NCI-H1105 (cell line): ENCODE data around the gene IL17B.
A peak's percentile ranks its signal among the peaks of the same experiment; 100 is the strongest.

Experiments used
- DNase-seq: peaks from one replicate; lab custom pipeline; 2025; lab: John Stamatoyannopoulos, UW

IL17B gene

DNA sequence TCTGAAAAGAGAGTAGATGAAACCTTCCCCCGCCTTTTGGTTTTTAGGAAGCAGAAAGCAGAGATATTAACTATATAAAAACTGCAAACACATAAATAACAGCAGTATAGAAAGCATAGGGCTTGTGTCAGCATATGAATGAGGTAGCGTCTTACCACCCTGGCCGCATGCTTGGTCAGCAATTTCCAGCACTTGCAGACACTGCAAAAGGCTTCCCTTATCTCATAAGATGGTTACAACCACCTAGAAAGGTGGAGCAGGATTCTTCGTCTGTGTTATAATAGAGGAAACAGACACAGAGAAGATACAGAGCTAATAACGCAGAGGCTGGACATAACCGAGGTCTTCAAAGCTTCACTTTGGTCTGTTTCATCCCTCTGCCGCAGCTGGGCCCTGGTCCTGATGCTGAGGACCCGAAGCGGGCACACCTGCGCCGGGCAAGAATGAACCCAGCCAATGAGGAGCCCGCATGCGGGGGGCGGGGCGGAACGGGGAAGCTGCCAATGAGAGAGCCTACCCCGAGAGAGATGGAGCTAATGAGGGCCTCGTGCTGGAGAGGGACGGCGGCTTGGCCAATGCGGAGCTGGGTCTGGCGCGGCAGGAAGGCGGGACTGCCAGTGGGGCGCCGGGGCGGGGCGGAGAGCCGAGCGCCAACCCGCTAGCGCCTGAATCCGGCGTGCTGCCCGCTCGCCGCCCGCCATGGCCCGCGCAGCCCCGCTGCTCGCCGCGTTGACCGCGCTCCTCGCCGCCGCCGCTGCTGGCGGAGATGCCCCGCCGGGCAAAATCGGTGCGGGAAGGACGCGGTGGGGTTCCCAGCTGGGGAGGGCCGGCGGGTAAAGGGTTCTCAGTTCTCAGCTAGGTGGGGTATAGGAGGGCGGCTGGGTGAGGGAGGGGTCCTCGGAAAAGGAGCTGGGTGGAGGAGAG, 21.5 kb downstream of the IL17B start, which contains the start of gene PCYOX1L:
PCYOX1L (plus strand) TSS at position 677 of the 924 bp plus-strand sequence; CDS start at position 700, 23 bp downstream.
- DNase-seq, result peak; percentile 75

GRCh38 chr5:149356391-149356790, 22.7 kb downstream of the IL17B start:
- DNase-seq, result no peak

GRCh38 chr5:149355688-149356087, 23.4 kb downstream of the IL17B start:
- DNase-seq, result no peak

DNA sequence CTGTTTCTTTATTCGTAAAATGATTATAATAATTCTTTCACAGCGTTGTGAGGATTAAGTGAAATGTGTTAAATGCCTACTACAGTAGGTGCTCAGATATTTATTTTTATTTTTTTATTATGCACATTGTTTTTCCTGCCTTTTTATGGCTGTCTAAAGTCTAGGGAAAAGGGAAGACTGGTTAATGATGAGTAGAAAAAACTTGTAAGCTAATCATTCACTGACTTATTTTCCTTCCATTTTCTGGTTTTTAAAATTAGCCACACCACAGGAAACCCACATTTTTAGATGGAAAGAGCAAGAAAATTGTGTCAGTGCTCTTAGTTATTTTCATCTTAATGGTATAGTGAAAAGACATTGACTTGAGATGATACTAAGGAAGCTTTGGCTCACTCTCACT, 25.2 kb downstream of the IL17B start:
- no peak for DNase-seq

- DNase-seq, result no peak
Observed at GRCh38 chr5:149352169-149352568, 26.9 kb downstream of the IL17B start.

DNA sequence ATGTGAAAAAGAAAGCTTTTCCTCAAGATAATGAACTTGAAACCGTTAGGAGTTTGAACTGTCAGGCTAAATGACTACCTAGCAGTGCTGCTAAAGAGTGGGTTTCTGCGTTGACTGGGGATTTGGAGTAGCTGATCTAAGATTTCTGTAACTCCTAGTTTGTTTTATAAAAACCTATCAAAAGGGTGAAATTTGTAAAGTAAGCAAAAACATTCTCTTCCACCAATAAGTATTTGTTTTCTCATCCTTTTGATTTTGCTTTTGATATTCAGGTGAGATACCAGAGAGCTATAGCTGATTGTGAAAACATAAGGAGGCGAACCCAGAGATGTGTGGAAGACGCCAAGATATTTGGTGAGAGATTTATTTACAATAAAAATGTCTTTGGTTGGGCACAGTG, 29.7 kb downstream of the IL17B start:
- no peak for DNase-seq

DNA sequence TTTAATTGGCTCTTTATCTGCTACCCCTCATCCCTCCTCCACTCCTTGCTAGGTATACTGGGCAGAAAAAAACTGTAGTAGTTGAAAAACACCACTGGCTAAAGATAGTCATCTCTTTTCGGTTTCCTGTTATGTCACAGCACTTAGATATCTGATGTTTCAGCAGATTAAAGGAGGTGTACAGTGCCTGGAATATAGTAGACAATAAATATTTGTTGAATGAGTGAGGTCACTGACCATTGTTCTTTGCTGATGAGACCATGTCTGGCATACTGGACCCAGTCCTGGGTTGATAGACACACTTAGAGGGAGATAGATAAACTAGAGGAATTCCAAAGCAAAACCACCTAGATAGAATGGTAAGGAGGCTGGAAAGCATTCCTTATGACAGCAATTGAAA, 30.6 kb downstream of the IL17B start:
- no peak for DNase-seq

DNA sequence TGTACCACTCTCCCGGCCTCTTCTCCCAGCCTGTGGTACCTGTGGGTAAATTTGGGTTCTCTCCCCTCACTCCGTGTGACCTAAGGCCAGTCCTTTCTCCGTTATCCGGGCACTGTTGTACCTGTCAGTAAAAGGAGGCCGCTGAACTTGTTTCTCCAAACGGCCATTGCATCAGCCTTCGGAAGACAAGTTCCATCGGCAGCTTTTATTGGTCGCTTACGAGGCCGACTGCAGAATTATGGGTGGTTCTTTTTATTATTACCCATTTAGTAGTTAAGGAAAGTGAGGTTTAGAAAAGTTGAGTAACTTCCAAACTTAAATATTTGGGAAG, 33.2 kb downstream of the IL17B start:
- DNase-seq, result no peak

DNA sequence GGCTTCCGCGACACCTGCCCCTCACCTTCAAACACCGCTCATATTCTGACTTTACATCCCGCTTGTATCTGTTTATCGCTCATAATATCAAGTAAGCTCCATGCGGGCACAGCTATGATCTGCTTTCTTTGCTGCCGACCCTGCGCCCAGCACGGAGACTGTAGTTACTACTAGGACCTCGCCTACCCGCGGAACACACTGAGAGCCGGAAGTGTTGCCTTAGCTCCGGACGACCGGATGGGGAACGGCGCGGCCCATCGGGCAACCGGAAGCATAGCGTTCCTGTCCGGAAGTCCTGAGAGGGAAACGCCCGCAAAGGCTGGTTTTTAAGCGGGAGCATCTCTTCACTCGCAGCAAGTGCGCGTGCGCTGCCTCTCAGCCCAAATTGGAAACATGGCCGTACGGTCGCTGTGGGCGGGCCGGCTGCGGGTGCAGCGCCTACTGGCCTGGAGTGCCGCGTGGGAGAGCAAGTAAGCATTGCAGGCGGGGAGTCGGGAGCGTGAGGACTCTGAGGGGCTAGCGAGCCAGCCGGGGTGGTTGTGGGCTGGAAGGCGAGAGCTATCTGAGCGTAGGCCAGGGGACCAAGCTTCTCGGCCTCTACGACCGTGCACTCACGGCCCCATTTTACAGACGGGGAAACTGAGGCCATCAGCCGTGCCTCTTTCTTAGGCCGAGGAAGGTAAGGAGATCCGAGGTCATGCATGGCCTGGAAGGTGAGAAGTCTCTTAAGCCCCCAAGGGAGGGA, 33.8 kb downstream of the IL17B start, which contains the start of gene GRPEL2:
GRPEL2 (plus strand) TSS at position 353 of the 745 bp plus-strand sequence; CDS start at position 394, 41 bp downstream.
- peak; percentile 24 for DNase-seq

GRCh38 chr5:149344151-149344550, 34.9 kb downstream of the IL17B start:
- DNase-seq, result no peak

DNA sequence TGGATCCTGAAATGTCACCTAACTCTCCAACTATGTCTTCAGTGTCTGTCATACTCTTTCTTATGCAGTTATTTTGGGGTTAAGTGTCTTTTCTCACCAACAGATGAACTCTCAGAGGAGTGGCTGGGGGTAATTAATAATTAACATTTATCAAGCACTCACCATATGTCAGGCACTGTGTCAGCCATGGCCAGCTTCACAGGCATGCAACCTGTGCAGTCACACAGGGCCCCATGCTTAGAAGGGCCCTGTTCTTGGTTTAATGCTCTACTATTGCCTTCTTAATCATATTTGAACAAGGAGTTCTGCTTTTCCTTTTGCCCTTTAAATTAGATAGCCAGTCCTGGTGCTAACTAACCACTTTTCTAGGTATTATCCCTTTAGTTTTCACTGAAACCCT, 37.2 kb downstream of the IL17B start:
- DNase-seq, result no peak

- DNase-seq, result no peak
Observed at GRCh38 chr5:149340920-149341319, 38.2 kb downstream of the IL17B start.

GRCh38 chr5:149338364-149338763, 40.7 kb downstream of the IL17B start:
- no peak for DNase-seq

GRCh38 chr5:149337736-149338135, 41.4 kb downstream of the IL17B start:
- DNase-seq, result no peak

GRCh38 chr5:149333711-149334443, 45.2 kb downstream of the IL17B start:
- no peak for DNase-seq

DNA sequence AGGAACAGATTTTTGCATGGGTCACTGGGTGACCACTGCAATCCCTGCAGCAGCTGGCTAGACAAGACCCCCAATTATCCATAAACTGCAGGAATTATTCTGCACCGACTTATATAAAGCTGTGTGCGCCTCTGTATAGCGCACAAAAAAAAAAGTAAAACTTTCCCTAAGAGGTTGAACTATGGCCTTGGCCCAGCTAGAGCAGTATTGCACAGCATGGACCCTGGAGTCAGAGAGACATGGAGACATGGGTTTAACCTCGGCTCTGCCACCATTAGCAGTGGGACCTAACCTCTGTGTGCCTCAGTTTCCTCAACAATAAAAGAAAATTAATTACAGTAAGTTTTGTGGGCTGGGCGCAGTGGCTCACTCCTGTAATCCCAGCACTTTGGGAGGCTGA, 50.9 kb downstream of the IL17B start:
- no peak for DNase-seq

GRCh38 chr5:149326611-149327010, 52.5 kb downstream of the IL17B start:
- no peak for DNase-seq

DNA sequence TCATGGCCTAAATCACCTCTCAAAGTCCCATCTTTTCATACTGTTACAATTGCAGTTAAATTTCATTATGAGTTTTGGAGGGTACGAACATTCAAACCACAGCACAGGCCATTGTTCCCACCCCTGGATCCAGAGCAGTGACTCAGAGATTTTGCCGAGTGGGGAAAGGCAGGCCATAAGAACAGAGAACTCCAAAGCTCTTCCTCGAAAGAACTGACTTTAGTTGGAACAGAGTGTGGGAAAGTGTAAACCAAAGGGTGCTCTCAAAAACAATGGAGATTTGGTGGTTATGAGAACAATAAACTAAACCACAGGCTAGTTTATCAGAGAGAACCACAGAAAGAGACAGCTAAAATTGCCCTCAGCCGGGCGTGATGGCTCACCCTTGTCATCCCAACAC, 53.2 kb downstream of the IL17B start:
- no peak for DNase-seq

DNA sequence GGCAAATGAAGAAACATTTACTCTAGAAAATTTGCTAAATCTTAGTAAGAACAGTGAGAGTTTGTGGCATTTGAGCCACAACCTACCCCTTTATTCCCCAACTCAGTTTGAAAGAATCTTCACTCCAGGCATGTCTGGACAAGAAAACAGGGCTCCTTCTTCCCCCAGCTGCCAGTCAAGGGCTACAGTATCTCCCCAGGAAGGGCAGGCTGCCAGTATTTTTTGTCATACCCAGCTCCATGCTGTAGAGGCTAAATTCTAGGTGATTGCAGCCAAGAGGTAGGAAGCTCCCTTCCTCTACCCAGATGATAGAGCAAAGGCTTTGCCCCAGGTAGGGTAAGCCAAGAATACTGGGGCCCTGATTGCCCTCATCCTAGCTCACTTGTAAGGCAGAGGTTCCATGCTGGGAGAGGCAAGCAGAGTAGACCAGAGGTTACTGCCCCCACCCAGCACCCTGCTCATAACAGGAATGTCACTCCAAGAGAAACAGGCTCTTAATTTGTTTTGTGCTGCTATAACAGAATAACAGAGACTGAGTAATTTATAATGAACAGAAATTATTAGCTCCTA, 53.8 kb downstream of the IL17B start:
- peak; percentile 58 for DNase-seq

DNA sequence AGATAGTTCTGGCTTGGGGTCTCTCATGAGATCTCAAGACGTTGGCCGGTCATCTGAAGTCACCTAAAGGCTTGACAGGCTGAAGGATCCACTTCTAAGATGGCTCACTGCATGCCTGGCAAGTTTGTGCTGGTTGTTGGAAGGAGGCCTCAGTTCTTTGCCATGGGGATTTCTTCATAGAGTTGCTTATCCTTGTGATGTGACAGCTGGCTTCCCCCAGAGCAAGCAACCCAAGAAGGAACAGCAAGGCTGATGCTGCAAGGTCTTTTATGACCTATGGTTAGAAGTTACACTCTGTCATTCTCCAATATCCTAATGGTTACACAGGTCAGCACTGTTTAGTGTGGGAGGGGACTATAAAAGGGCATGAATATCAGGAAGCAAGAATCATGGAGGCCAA, 54.5 kb downstream of the IL17B start:
- no peak for DNase-seq
